WTC11 (cell line): ENCODE data around the gene TMEM95. TPM values are rescaled to one million over a fixed set of nuclear protein-coding genes. Genes with fewer than 3 reads are reported as not detected.

Experiments used
- ATAC-seq: fragments of 200-7000 bp; cut with Tn5 transposase; 2 replicates; pipeline ENCODE4 v1.10.0; 2021; ENCODE audit warnings: mild to moderate bottlenecking, moderate library complexity
- CTCF ChIA-PET: fragments of 300-600 bp; sonication (Branson Sonifier 250); formaldehyde crosslinking; loops from one replicate; lab custom pipeline; 2021; ENCODE audit warnings: antibody characterized with exemption; lab: Charles Lee
- POLR2A ChIA-PET: fragments of 350-600 bp; sonication (Branson Sonifier 250); formaldehyde crosslinking; loops from one replicate; lab custom pipeline; 2021; ENCODE audit warnings: antibody characterized with exemption; lab: Charles Lee
- DNase-seq: peaks from one replicate; pipeline ENCODE4 v3.0.0; 2021; ENCODE audit warnings: low spot score
- H3K27ac Mint-ChIP-seq: 2 replicates; pipeline ENCODE4 v1.8.0; 2021; ENCODE audit warnings: mixed read lengths
- H3K27me3 Mint-ChIP-seq: 2 replicates; pipeline ENCODE4 v1.8.0; 2021; ENCODE audit warnings: low read depth, mild to moderate bottlenecking, moderate library complexity, mixed read lengths
- H3K36me3 Mint-ChIP-seq: 2 replicates; pipeline ENCODE4 v1.8.0; 2021; ENCODE audit warnings: mixed read lengths
- H3K4me1 Mint-ChIP-seq: 2 replicates; pipeline ENCODE4 v1.8.0; 2022; ENCODE audit warnings: mixed read lengths
- H3K4me3 Mint-ChIP-seq: 2 replicates; pipeline ENCODE4 v1.8.0; 2021; ENCODE audit warnings: mild to moderate bottlenecking, moderate library complexity, mixed read lengths
- H3K9me3 Mint-ChIP-seq: 2 replicates; pipeline ENCODE4 v1.8.0; 2021; ENCODE audit warnings: mixed read lengths
- CREM ChIP-seq: sonication (generic); formaldehyde crosslinking; IDR thresholded peaks from 2 replicates; pipeline ENCODE4 v1.8.1; 2022; ENCODE audit warnings: mild to moderate bottlenecking, missing genetic modification reagents, moderate library complexity
- FOXK1 ChIP-seq: sonication (generic); formaldehyde crosslinking; IDR thresholded peaks from 2 replicates; pipeline ENCODE4 v1.8.0; 2022; ENCODE audit warnings: mild to moderate bottlenecking, moderate library complexity, missing genetic modification reagents
- GABPB1 ChIP-seq: sonication (generic); formaldehyde crosslinking; IDR thresholded peaks from 2 replicates; pipeline ENCODE4 v1.8.1; 2023; ENCODE audit warnings: mild to moderate bottlenecking, missing genetic modification reagents
- IRF2 ChIP-seq: sonication (generic); formaldehyde crosslinking; IDR thresholded peaks from 2 replicates; pipeline ENCODE4 v1.8.0; 2022; ENCODE audit warnings: low read depth, missing genetic modification reagents, borderline replicate concordance
- MYBL2 ChIP-seq: sonication (generic); formaldehyde crosslinking; IDR thresholded peaks from 2 replicates; pipeline ENCODE4 v1.8.1; 2023; ENCODE audit warnings: mild to moderate bottlenecking, moderate library complexity, missing genetic modification reagents
- NFYB ChIP-seq: sonication (generic); formaldehyde crosslinking; conservative IDR thresholded peaks from 2 replicates; pipeline ENCODE4 v1.8.0; 2022; ENCODE audit warnings: low read depth, missing genetic modification reagents
- PRRX2 ChIP-seq: fragments of 250-450 bp; sonication (Bioruptor Pico); IDR thresholded peaks from 2 replicates; pipeline ENCODE4 v1.8.0; 2021; ENCODE audit warnings: mild to moderate bottlenecking
- TEAD1 ChIP-seq: sonication (generic); formaldehyde crosslinking; IDR thresholded peaks from 2 replicates; pipeline ENCODE4 v1.8.0; 2022; ENCODE audit warnings: mild to moderate bottlenecking, missing genetic modification reagents
- total RNA-seq: library from RNA; stranded (reverse); gene quantifications from 3 replicates; pipeline ENCODE4 v1.2.3, GENCODE V29; 2021
- TF ChIP-seq, protein P1 (sequence below): sonication (generic); formaldehyde crosslinking; IDR thresholded peaks from 2 replicates; pipeline ENCODE4 v1.8.0; 2022; ENCODE audit warnings: mild to moderate bottlenecking, missing genetic modification reagents
- TF ChIP-seq, protein P2 (sequence below): sonication (generic); formaldehyde crosslinking; IDR thresholded peaks from 2 replicates; pipeline ENCODE4 v1.8.1; 2023; ENCODE audit warnings: mild to moderate bottlenecking, missing genetic modification reagents, borderline replicate concordance
- TF ChIP-seq, protein P3 (sequence below): fragments of 250-450 bp; sonication (Bioruptor Pico); IDR thresholded peaks from 2 replicates; pipeline ENCODE4 v1.8.0; 2021; ENCODE audit warnings: mild to moderate bottlenecking
- TF ChIP-seq, protein P4 (sequence below): sonication (generic); formaldehyde crosslinking; IDR thresholded peaks from 2 replicates; pipeline ENCODE4 v1.8.1; 2022; ENCODE audit warnings: low read depth, missing genetic modification reagents, borderline replicate concordance
- TF ChIP-seq, protein P5 (sequence below): sonication (generic); formaldehyde crosslinking; IDR thresholded peaks from 2 replicates; pipeline ENCODE4 v1.8.0; 2022; ENCODE audit warnings: mild to moderate bottlenecking, missing genetic modification reagents
- TF ChIP-seq, protein P6 (sequence below): sonication (generic); formaldehyde crosslinking; IDR thresholded peaks from 2 replicates; pipeline ENCODE4 v1.8.1; 2022; ENCODE audit warnings: mild to moderate bottlenecking, moderate library complexity, missing genetic modification reagents
- TF ChIP-seq, protein P7 (sequence below): sonication (generic); formaldehyde crosslinking; IDR thresholded peaks from 2 replicates; pipeline ENCODE4 v1.8.1; 2023; ENCODE audit warnings: mild to moderate bottlenecking, missing genetic modification reagents
- TF ChIP-seq, protein P8 (sequence below): sonication (generic); formaldehyde crosslinking; IDR thresholded peaks from 2 replicates; pipeline ENCODE4 v1.8.1; 2023; ENCODE audit warnings: mild to moderate bottlenecking, moderate library complexity, missing genetic modification reagents
- TF ChIP-seq, protein P9 (sequence below): sonication (generic); formaldehyde crosslinking; IDR thresholded peaks from 2 replicates; pipeline ENCODE4 v1.8.0; 2023; ENCODE audit warnings: mild to moderate bottlenecking, missing genetic modification reagents

The TMEM95 gene
- total RNA-seq, 1 experiment from 2014 or later, result not detected

DNA sequence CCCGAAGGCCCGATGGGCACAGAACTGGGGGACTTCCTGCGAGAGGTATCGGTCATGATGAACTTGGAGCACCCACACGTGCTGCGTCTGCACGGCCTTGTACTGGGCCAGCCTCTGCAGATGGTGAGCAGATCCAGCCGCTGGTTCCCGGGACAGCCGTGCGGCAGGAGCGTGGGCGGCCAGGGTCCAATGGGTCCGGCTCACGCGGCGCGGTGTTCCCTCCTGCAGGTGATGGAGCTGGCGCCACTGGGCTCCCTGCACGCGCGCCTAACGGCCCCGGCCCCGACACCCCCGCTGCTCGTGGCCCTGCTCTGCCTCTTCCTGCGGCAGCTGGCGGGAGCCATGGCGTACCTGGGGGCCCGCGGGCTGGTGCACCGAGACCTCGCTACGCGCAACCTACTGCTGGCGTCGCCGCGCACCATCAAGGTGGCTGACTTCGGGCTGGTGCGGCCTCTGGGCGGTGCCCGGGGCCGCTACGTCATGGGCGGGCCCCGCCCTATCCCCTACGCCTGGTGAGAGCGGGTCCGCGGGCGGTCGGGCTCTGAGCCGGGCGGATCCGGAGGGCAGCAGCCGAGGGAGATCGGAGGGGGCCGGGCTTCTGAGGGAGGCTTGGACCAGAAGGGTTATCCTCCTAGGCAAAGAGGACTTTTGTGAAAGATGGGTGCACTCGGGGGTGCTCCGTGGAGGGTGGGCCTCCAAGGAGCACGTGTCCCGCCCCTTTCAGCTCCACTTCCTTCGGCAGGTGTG, 29.0 kb downstream of the TMEM95 start:
- POLR2A ChIA-PET, result interaction anchor here (0.9 to 1.9 kb wide), 2 partner anchors 9 to 20 kb away, joined by 3 to 7 read pairs; partner anchors contain the start of genes PLSCR3 and TMEM256
- TF ChIP-seq, protein P1, sequence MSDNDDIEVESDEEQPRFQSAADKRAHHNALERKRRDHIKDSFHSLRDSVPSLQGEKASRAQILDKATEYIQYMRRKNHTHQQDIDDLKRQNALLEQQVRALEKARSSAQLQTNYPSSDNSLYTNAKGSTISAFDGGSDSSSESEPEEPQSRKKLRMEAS, result peak; percentile 95
- TF ChIP-seq, protein P2, sequence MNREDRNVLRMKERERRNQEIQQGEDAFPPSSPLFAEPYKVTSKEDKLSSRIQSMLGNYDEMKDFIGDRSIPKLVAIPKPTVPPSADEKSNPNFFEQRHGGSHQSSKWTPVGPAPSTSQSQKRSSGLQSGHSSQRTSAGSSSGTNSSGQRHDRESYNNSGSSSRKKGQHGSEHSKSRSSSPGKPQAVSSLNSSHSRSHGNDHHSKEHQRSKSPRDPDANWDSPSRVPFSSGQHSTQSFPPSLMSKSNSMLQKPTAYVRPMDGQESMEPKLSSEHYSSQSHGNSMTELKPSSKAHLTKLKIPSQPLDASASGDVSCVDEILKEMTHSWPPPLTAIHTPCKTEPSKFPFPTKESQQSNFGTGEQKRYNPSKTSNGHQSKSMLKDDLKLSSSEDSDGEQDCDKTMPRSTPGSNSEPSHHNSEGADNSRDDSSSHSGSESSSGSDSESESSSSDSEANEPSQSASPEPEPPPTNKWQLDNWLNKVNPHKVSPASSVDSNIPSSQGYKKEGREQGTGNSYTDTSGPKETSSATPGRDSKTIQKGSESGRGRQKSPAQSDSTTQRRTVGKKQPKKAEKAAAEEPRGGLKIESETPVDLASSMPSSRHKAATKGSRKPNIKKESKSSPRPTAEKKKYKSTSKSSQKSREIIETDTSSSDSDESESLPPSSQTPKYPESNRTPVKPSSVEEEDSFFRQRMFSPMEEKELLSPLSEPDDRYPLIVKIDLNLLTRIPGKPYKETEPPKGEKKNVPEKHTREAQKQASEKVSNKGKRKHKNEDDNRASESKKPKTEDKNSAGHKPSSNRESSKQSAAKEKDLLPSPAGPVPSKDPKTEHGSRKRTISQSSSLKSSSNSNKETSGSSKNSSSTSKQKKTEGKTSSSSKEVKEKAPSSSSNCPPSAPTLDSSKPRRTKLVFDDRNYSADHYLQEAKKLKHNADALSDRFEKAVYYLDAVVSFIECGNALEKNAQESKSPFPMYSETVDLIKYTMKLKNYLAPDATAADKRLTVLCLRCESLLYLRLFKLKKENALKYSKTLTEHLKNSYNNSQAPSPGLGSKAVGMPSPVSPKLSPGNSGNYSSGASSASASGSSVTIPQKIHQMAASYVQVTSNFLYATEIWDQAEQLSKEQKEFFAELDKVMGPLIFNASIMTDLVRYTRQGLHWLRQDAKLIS, result 0 out of 2 replicates have a peak, but pooled peaks have one; percentile 70
- TF ChIP-seq, protein P3, sequence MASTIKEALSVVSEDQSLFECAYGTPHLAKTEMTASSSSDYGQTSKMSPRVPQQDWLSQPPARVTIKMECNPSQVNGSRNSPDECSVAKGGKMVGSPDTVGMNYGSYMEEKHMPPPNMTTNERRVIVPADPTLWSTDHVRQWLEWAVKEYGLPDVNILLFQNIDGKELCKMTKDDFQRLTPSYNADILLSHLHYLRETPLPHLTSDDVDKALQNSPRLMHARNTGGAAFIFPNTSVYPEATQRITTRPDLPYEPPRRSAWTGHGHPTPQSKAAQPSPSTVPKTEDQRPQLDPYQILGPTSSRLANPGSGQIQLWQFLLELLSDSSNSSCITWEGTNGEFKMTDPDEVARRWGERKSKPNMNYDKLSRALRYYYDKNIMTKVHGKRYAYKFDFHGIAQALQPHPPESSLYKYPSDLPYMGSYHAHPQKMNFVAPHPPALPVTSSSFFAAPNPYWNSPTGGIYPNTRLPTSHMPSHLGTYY (CRISPR knock-in tag), result no peak
- TF ChIP-seq, protein P4, sequence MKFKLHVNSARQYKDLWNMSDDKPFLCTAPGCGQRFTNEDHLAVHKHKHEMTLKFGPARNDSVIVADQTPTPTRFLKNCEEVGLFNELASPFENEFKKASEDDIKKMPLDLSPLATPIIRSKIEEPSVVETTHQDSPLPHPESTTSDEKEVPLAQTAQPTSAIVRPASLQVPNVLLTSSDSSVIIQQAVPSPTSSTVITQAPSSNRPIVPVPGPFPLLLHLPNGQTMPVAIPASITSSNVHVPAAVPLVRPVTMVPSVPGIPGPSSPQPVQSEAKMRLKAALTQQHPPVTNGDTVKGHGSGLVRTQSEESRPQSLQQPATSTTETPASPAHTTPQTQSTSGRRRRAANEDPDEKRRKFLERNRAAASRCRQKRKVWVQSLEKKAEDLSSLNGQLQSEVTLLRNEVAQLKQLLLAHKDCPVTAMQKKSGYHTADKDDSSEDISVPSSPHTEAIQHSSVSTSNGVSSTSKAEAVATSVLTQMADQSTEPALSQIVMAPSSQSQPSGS (CRISPR knock-in tag), result no peak
- TF ChIP-seq, protein P5, sequence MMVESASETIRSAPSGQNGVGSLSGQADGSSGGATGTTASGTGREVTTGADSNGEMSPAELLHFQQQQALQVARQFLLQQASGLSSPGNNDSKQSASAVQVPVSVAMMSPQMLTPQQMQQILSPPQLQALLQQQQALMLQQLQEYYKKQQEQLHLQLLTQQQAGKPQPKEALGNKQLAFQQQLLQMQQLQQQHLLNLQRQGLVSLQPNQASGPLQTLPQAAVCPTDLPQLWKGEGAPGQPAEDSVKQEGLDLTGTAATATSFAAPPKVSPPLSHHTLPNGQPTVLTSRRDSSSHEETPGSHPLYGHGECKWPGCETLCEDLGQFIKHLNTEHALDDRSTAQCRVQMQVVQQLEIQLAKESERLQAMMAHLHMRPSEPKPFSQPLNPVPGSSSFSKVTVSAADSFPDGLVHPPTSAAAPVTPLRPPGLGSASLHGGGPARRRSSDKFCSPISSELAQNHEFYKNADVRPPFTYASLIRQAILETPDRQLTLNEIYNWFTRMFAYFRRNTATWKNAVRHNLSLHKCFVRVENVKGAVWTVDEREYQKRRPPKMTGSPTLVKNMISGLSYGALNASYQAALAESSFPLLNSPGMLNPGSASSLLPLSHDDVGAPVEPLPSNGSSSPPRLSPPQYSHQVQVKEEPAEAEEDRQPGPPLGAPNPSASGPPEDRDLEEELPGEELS (CRISPR knock-in tag), result peak; percentile 78; the same call in 1 of the 2 replicates
- TF ChIP-seq CREM (CRISPR knock-in tag) (peak; percentile 87), MYBL2 (no peak), NFYB (CRISPR knock-in tag) (no peak), IRF2 (no peak), FOXK1 (peak; percentile 38; the same call in 1 of the 2 replicates), TEAD1 (CRISPR knock-in tag) (peak; percentile 59; the same call in 1 of the 2 replicates), GABPB1 (no peak), PRRX2 (no peak)
- TF ChIP-seq, protein P6, sequence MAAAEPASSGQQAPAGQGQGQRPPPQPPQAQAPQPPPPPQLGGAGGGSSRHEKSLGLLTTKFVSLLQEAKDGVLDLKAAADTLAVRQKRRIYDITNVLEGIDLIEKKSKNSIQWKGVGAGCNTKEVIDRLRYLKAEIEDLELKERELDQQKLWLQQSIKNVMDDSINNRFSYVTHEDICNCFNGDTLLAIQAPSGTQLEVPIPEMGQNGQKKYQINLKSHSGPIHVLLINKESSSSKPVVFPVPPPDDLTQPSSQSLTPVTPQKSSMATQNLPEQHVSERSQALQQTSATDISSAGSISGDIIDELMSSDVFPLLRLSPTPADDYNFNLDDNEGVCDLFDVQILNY (CRISPR knock-in tag), result peak; percentile 92; the same call in 1 of the 2 replicates
- TF ChIP-seq, protein P7, sequence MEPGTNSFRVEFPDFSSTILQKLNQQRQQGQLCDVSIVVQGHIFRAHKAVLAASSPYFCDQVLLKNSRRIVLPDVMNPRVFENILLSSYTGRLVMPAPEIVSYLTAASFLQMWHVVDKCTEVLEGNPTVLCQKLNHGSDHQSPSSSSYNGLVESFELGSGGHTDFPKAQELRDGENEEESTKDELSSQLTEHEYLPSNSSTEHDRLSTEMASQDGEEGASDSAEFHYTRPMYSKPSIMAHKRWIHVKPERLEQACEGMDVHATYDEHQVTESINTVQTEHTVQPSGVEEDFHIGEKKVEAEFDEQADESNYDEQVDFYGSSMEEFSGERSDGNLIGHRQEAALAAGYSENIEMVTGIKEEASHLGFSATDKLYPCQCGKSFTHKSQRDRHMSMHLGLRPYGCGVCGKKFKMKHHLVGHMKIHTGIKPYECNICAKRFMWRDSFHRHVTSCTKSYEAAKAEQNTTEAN (CRISPR knock-in tag), result no peak
- TF ChIP-seq, protein P8, sequence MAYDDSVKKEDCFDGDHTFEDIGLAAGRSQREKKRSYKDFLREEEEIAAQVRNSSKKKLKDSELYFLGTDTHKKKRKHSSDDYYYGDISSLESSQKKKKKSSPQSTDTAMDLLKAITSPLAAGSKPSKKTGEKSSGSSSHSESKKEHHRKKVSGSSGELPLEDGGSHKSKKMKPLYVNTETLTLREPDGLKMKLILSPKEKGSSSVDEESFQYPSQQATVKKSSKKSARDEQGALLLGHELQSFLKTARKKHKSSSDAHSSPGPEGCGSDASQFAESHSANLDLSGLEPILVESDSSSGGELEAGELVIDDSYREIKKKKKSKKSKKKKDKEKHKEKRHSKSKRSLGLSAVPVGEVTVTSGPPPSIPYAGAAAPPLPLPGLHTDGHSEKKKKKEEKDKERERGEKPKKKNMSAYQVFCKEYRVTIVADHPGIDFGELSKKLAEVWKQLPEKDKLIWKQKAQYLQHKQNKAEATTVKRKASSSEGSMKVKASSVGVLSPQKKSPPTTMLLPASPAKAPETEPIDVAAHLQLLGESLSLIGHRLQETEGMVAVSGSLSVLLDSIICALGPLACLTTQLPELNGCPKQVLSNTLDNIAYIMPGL (CRISPR knock-in tag), result 0 out of 2 replicates have a peak, but pooled peaks have one; percentile 50
- TF ChIP-seq, protein P9, sequence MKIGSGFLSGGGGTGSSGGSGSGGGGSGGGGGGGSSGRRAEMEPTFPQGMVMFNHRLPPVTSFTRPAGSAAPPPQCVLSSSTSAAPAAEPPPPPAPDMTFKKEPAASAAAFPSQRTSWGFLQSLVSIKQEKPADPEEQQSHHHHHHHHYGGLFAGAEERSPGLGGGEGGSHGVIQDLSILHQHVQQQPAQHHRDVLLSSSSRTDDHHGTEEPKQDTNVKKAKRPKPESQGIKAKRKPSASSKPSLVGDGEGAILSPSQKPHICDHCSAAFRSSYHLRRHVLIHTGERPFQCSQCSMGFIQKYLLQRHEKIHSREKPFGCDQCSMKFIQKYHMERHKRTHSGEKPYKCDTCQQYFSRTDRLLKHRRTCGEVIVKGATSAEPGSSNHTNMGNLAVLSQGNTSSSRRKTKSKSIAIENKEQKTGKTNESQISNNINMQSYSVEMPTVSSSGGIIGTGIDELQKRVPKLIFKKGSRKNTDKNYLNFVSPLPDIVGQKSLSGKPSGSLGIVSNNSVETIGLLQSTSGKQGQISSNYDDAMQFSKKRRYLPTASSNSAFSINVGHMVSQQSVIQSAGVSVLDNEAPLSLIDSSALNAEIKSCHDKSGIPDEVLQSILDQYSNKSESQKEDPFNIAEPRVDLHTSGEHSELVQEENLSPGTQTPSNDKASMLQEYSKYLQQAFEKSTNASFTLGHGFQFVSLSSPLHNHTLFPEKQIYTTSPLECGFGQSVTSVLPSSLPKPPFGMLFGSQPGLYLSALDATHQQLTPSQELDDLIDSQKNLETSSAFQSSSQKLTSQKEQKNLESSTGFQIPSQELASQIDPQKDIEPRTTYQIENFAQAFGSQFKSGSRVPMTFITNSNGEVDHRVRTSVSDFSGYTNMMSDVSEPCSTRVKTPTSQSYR (CRISPR knock-in tag), result no peak; the same call in 1 of the 2 replicates

More for the DNA sequence above, 29.0 kb downstream of the TMEM95 start:
- H3K36me3 Mint-ChIP-seq, result peaks cover under 1% of the 10 kb centered on the region
- ATAC-seq (peak; percentile 85), DNase-seq (peak; percentile 87)
- peaks cover 8% of the 10 kb centered on the region for H3K9me3 Mint-ChIP-seq
- H3K4me1 Mint-ChIP-seq, result peaks cover 26% of the 10 kb centered on the region
- H3K4me3 Mint-ChIP-seq, result peak overlapping the region; percentile 58
- no peak overlapping the region for H3K27ac Mint-ChIP-seq
- peaks cover 45% of the 10 kb centered on the region for H3K27me3 Mint-ChIP-seq
- CTCF ChIA-PET, result interaction anchor here (1.0 to 2.4 kb wide), 9 partner anchors 10 to 176 kb away, joined by 3 to 10 read pairs (median 4); partner anchors contain the start of genes ACAP1, PLSCR3, TMEM102 and TMEM256
